Vagina (tissue), 2 donors: ENCODE results near the gene STIM1. TPM values are rescaled to one million over a fixed set of nuclear protein-coding genes. Genes with fewer than 3 reads are reported as not detected.

Source experiments
- DNase-seq, 2 donors: peaks; one replicate each; pipeline ENCODE4 v3.0.0-alpha.2; 2017; ENCODE audit errors: extremely low spot score in 2 of 2
- H3K27ac ChIP-seq: fragments of 200-600 bp; sonication (generic); one replicate; pipeline ENCODE4 v1.5.1; 2019
- H3K27me3 ChIP-seq: fragments of 200-600 bp; sonication (generic); one replicate; pipeline ENCODE4 v1.5.1; 2019
- H3K36me3 ChIP-seq, 2 donors: fragments of 200-600 bp; sonication (generic); one replicate each; pipeline ENCODE4 v1.5.1; 2017 to 2019
- H3K4me1 ChIP-seq: fragments of 200-600 bp; sonication (generic); one replicate; pipeline ENCODE4 v1.5.1; 2019
- H3K4me3 ChIP-seq, 2 donors: fragments of 200-600 bp; sonication (generic); 1 replicate in 1 of 2; 2 replicates in 1 of 2; pipeline ENCODE4 v1.5.1; 2016 to 2019
- H3K9me3 ChIP-seq: fragments of 200-600 bp; sonication (generic); one replicate; pipeline ENCODE4 v1.5.1; 2019
- CTCF ChIP-seq, 3 experiments: fragments of 450-650 bp in 2 of 3; fragments of 200-600 bp in 1 of 3; sonication (generic) in 1 of 3; IDR thresholded peaks; one replicate each; pipeline ENCODE4 v1.5.1; 2017 to 2019; ENCODE audit warnings: antibody characterized with exemption in 3 of 3, mild to moderate bottlenecking in 2 of 3, moderate library complexity in 2 of 3
- POLR2A ChIP-seq, 2 donors: fragments of 450-650 bp; IDR thresholded peaks; one replicate each; pipeline ENCODE4 v1.6.1; 2017; ENCODE audit warnings: antibody characterized with exemption in 2 of 2, mild to moderate bottlenecking in 2 of 2, moderate library complexity in 2 of 2
- POLR2AphosphoS5 ChIP-seq, 2 donors: sonication (generic); formaldehyde crosslinking; IDR thresholded peaks; one replicate each; pipeline ENCODE4 v1.9.0; 2017; ENCODE audit warnings: antibody characterized with exemption in 2 of 2, mild to moderate bottlenecking in 2 of 2, low read depth in 1 of 2; ENCODE audit not compliant: insufficient read depth in 1 of 2
- intact Hi-C: fragments of 100-400 bp; cut with DNase I; formaldehyde crosslinking; loops from one replicate; pipeline ENCODE4 v1.15.1; 2023
- total RNA-seq: library from RNA; depleted of rRNA; stranded (reverse); fragments of >200 nt; gene quantifications from one replicate; pipeline ENCODE4 v1.2.3, GENCODE V29; 2016

Gene STIM1
- total RNA-seq, 1 donor from 2014 or later = 68.8 TPM

- H3K4me1 ChIP-seq = peaks cover 53% of the 10 kb centered on the region
Measured at GRCh38 chr11:3880724-3881123, 25.3 kb downstream of the STIM1 start.

GRCh38 chr11:3882655-3883054, 27.2 kb downstream of the STIM1 start:
- H3K4me1 ChIP-seq = peaks cover 43% of the 10 kb centered on the region
- no peak for DNase-seq
- H3K9me3 ChIP-seq = no peaks in the 10 kb centered on the region
- intact Hi-C loops = no loop called here
- no peaks in the 10 kb centered on the region for H3K36me3 ChIP-seq
- H3K27ac ChIP-seq = no peak overlapping the region
- H3K4me3 ChIP-seq = no peak overlapping the region
- TF ChIP-seq POLR2A (IDR thresholded peaks at IDR 0.05) (no peak), POLR2AphosphoS5 (IDR thresholded peaks at IDR 0.05; ENCODE audit: insufficient read depth in 1 of 2, low read depth in 1 of 2) (no peak), CTCF (IDR thresholded peaks at IDR 0.05) (no peak)
- no peaks in the 10 kb centered on the region for H3K27me3 ChIP-seq

More at GRCh38 chr11:3880724-3881123, 25.3 kb downstream of the STIM1 start:
- peak overlapping the region; percentile 45 for H3K27ac ChIP-seq
- DNase-seq = no peak
- no peaks in the 10 kb centered on the region for H3K27me3 ChIP-seq
- intact Hi-C loops = no loop called here
- no peaks in the 10 kb centered on the region for H3K36me3 ChIP-seq
- H3K9me3 ChIP-seq = no peaks in the 10 kb centered on the region
- no peak overlapping the region for H3K4me3 ChIP-seq
- TF ChIP-seq CTCF (IDR thresholded peaks at IDR 0.05) (no peak), POLR2AphosphoS5 (IDR thresholded peaks at IDR 0.05; ENCODE audit: insufficient read depth in 1 of 2, low read depth in 1 of 2) (no peak), POLR2A (IDR thresholded peaks at IDR 0.05) (no peak)

- Histone ChIP-seq H3K36me3 (no peaks in the 10 kb centered on the region), H3K27me3 (no peaks in the 10 kb centered on the region), H3K4me3 (no peak overlapping the region), H3K27ac (no peak overlapping the region), H3K4me1 (peaks cover 20% of the 10 kb centered on the region), H3K9me3 (no peaks in the 10 kb centered on the region)
- intact Hi-C loops = no loop called here
- no peak for DNase-seq
- no peak for TF ChIP-seq POLR2AphosphoS5 (IDR thresholded peaks at IDR 0.05; ENCODE audit: insufficient read depth in 1 of 2, low read depth in 1 of 2)
- no peak for TF ChIP-seq CTCF (IDR thresholded peaks at IDR 0.05)
Measured at GRCh38 chr11:3885855-3886254, 30.4 kb downstream of the STIM1 start.

- intact Hi-C loops = no loop called here
- Histone ChIP-seq H3K36me3 (no peaks in the 10 kb centered on the region), H3K27me3 (no peaks in the 10 kb centered on the region), H3K4me1 (peaks cover 13% of the 10 kb centered on the region), H3K9me3 (no peaks in the 10 kb centered on the region), H3K27ac (no peak overlapping the region), H3K4me3 (no peak overlapping the region)
- TF ChIP-seq POLR2A (IDR thresholded peaks at IDR 0.05) (no peak), CTCF (IDR thresholded peaks at IDR 0.05) (no peak), POLR2AphosphoS5 (IDR thresholded peaks at IDR 0.05; ENCODE audit: insufficient read depth in 1 of 2, low read depth in 1 of 2) (no peak)
- no peak for DNase-seq
Measured at GRCh38 chr11:3886985-3887384, 31.5 kb downstream of the STIM1 start.

- Histone ChIP-seq H3K4me3 (no peak overlapping the region), H3K36me3 (no peaks in the 10 kb centered on the region), H3K27me3 (no peaks in the 10 kb centered on the region), H3K27ac (no peak overlapping the region), H3K9me3 (no peaks in the 10 kb centered on the region), H3K4me1 (peaks cover 14% of the 10 kb centered on the region)
- no peak for TF ChIP-seq CTCF (IDR thresholded peaks at IDR 0.05)
- no peak for TF ChIP-seq POLR2A (IDR thresholded peaks at IDR 0.05)
- TF ChIP-seq POLR2AphosphoS5 (IDR thresholded peaks at IDR 0.05; ENCODE audit: insufficient read depth in 1 of 2, low read depth in 1 of 2) = no peak
- no peak for DNase-seq
- intact Hi-C loops = no loop called here
Measured at GRCh38 chr11:3888876-3889275, 33.4 kb downstream of the STIM1 start.
